ENCODE measurements around the gene DENND4B. TPM values are rescaled to one million over a fixed set of nuclear protein-coding genes. Genes with fewer than 3 reads are reported as not detected.

Gene DENND4B
- total and polyA plus RNA-seq, 9 of the 15 experiments (the other 6 are each of a cell fraction or from before 2014, with no cell fraction given) = 9.5 to 80.5 (median 23.1) TPM

DNA sequence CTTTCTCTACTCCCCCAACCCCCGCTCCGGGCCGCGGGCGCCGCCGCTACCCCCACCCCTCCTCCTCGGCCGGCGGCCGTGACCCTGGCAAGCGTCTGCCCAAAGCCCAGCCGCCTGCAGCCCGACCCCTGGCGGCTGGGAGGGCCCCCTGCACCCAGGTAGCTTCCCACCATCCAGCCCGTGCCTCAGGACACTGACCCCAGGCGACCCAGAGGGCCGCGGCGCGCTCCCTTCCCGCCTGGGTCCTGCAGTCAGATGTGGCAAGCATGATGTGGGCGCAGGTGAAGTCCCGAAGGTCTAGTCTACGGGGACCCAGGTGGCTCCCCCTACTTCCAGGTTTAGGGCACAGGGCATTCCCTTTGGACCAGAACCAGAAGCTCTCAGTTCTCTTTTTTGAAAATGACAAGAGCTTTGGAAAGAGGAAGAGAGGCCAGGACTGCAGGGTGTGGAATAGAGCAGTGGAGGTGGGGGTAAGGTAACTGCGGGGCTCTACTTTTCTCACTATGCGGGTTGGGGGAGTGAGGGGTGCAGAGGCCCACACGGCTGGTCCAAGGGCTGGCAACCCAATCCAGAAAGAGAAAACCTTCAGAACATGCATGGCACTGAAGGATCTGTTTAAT is at the start of gene DENND4B (continued):
- TF ChIP-seq FUS (optimal IDR thresholded peaks at IDR 0.05; ENCODE audit: low read depth, low read length) = no peak
- TF ChIP-seq, protein P1, sequence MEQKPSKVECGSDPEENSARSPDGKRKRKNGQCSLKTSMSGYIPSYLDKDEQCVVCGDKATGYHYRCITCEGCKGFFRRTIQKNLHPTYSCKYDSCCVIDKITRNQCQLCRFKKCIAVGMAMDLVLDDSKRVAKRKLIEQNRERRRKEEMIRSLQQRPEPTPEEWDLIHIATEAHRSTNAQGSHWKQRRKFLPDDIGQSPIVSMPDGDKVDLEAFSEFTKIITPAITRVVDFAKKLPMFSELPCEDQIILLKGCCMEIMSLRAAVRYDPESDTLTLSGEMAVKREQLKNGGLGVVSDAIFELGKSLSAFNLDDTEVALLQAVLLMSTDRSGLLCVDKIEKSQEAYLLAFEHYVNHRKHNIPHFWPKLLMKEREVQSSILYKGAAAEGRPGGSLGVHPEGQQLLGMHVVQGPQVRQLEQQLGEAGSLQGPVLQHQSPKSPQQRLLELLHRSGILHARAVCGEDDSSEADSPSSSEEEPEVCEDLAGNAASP (IDR thresholded peaks at IDR 0.05) = peak; percentile 91
- TF ChIP-seq CREBBP (IDR thresholded peaks at IDR 0.05; ENCODE audit: low read depth, low read length) = no peak
- TF ChIP-seq, protein P2, sequence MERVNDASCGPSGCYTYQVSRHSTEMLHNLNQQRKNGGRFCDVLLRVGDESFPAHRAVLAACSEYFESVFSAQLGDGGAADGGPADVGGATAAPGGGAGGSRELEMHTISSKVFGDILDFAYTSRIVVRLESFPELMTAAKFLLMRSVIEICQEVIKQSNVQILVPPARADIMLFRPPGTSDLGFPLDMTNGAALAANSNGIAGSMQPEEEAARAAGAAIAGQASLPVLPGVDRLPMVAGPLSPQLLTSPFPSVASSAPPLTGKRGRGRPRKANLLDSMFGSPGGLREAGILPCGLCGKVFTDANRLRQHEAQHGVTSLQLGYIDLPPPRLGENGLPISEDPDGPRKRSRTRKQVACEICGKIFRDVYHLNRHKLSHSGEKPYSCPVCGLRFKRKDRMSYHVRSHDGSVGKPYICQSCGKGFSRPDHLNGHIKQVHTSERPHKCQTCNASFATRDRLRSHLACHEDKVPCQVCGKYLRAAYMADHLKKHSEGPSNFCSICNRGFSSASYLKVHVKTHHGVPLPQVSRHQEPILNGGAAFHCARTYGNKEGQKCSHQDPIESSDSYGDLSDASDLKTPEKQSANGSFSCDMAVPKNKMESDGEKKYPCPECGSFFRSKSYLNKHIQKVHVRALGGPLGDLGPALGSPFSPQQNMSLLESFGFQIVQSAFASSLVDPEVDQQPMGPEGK (CRISPR knock-in tag; IDR thresholded peaks at IDR 0.05; ENCODE audit: borderline replicate concordance) = no peak
- TF ChIP-seq, protein P3, sequence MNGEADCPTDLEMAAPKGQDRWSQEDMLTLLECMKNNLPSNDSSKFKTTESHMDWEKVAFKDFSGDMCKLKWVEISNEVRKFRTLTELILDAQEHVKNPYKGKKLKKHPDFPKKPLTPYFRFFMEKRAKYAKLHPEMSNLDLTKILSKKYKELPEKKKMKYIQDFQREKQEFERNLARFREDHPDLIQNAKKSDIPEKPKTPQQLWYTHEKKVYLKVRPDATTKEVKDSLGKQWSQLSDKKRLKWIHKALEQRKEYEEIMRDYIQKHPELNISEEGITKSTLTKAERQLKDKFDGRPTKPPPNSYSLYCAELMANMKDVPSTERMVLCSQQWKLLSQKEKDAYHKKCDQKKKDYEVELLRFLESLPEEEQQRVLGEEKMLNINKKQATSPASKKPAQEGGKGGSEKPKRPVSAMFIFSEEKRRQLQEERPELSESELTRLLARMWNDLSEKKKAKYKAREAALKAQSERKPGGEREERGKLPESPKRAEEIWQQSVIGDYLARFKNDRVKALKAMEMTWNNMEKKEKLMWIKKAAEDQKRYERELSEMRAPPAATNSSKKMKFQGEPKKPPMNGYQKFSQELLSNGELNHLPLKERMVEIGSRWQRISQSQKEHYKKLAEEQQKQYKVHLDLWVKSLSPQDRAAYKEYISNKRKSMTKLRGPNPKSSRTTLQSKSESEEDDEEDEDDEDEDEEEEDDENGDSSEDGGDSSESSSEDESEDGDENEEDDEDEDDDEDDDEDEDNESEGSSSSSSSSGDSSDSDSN (IDR thresholded peaks at IDR 0.05; ENCODE audit: borderline replicate concordance in 1 of 2, low read depth in 2 of 2, low read length in 2 of 2) = no peak
- TF ChIP-seq RBBP5 (IDR thresholded peaks at IDR 0.05; ENCODE audit: borderline replicate concordance, insufficient read depth, low read length, poor library complexity, severe bottlenecking) = peak; percentile 30
- TF ChIP-seq MYBL2 (IDR thresholded peaks at IDR 0.05; ENCODE audit: low read depth) = no peak
- TF ChIP-seq MYBL2 (CRISPR knock-in tag; IDR thresholded peaks at IDR 0.05; ENCODE audit: borderline replicate concordance) = no peak
- no peak for TF ChIP-seq ZNF583 (CRISPR knock-in tag; IDR thresholded peaks at IDR 0.05)
- 0 out of 2 replicates have a peak, but pooled peaks have one; percentile 66 for TF ChIP-seq KAT7 (CRISPR knock-in tag; IDR thresholded peaks at IDR 0.05; ENCODE audit: borderline replicate concordance)
- no peak for TF ChIP-seq MBD2 (IDR thresholded peaks at IDR 0.05; ENCODE audit: borderline replicate concordance, low read depth)
- no peak for TF ChIP-seq RBM15 (IDR thresholded peaks at IDR 0.05; ENCODE audit: insufficient read depth, low read length)
- no peak for TF ChIP-seq ZC3H4 (CRISPR knock-in tag; IDR thresholded peaks at IDR 0.05; ENCODE audit: borderline replicate concordance)
- TF ChIP-seq MIER1 (IDR thresholded peaks at IDR 0.05; ENCODE audit: low read depth) = no peak
- no peak for TF ChIP-seq USF1 (CRISPR knock-in tag; IDR thresholded peaks at IDR 0.05)
- TF ChIP-seq SMC3 (conservative IDR thresholded peaks at IDR 0.05; ENCODE audit: insufficient read depth, low read depth, low read length) = peak; percentile 65; the same call in 1 of the 2 replicates
- TF ChIP-seq PML (IDR thresholded peaks at IDR 0.05; ENCODE audit: low read length) = no peak
- peak in 1 of 2 experiments; percentile 82; a peak in 3 of 4 replicates for TF ChIP-seq MAZ (CRISPR knock-in tag; conservative IDR thresholded peaks at IDR 0.05 in 1 of 2, IDR thresholded peaks at IDR 0.05 in 1 of 2)
- TF ChIP-seq RBM17 (IDR thresholded peaks at IDR 0.05; ENCODE audit: borderline replicate concordance, low read depth, low read length) = no peak
- TF ChIP-seq EHMT2 (IDR thresholded peaks at IDR 0.05) = no peak
- no peak for TF ChIP-seq LCOR (CRISPR knock-in tag; IDR thresholded peaks at IDR 0.05)
- peak; percentile 36; the same call in 1 of the 2 replicates for TF ChIP-seq NCOA1 (IDR thresholded peaks at IDR 0.05; ENCODE audit: low read depth)
- TF ChIP-seq KAT8 (IDR thresholded peaks at IDR 0.05; ENCODE audit: low read depth) = no peak

Measured in K562 (cell line).